ENCODE measurements around the gene IL1RAPL1. TPM values are rescaled to one million over a fixed set of nuclear protein-coding genes. Genes with fewer than 3 reads are reported as not detected.
A peak's percentile ranks its signal among the peaks of the same experiment; 100 is the strongest.

IL1RAPL1 gene
- total RNA-seq, 2 donors from 2014 or later, result 0.66 to 1.1 TPM

- Histone ChIP-seq H3K9ac (ENCODE audit: extremely low read depth, low read length, poor library complexity, severe bottlenecking) (no peak overlapping the region), H3K4me3 (ENCODE audit: low read length) (no peak overlapping the region), H3K4me1 (ENCODE audit: control insufficient read depth, insufficient read depth, low read length) (no peaks in the 10 kb centered on the region), H3K36me3 (ENCODE audit: control insufficient read depth, insufficient read depth, low read length) (no peaks in the 10 kb centered on the region), H3K9me3 (ENCODE audit: control insufficient read depth, low read length) (no peaks in the 10 kb centered on the region), H3K27ac (ENCODE audit: low read depth, low read length) (no peak overlapping the region), H3K27me3 (ENCODE audit: control insufficient read depth, insufficient read depth, low read length, poor library complexity, severe bottlenecking) (peaks cover 9% of the 10 kb centered on the region)
- 0% methylated on average over 2 of the region's 2 CpGs; no CpG with 5 or more reads in 1 of the 2 experiments for WGBS, 2 experiments (ENCODE audit: insufficient coverage in 1 of 2, insufficient read length in 1 of 2)
- no peak overlapping the region for H3K27ac Mint-ChIP-seq
- H3K36me3 Mint-ChIP-seq (ENCODE audit: low read depth), result no peaks in the 10 kb centered on the region
- peaks cover 6% of the 10 kb centered on the region for H3K4me1 Mint-ChIP-seq
- no peak overlapping the region for H3K4me3 Mint-ChIP-seq
- peak; percentile 62 for DNase-seq
- no peaks in the 10 kb centered on the region for H3K9me3 Mint-ChIP-seq
- peaks cover 96% of the 10 kb centered on the region for H3K27me3 Mint-ChIP-seq (ENCODE audit: insufficient read depth)
- no peak for TF ChIP-seq CTCF (conservative IDR thresholded peaks at IDR 0.05)
Measured at GRCh38 chrX:29225670-29226069, 638.4 kb downstream of the IL1RAPL1 start.

GRCh38 chrX:29229802-29230201, 642.6 kb downstream of the IL1RAPL1 start:
- H3K27me3 Mint-ChIP-seq (ENCODE audit: insufficient read depth), result peaks cover 80% of the 10 kb centered on the region
- peaks cover 11% of the 10 kb centered on the region for H3K4me1 Mint-ChIP-seq
- no peaks in the 10 kb centered on the region for H3K9me3 Mint-ChIP-seq
- H3K9ac ChIP-seq (ENCODE audit: extremely low read depth, low read length, poor library complexity, severe bottlenecking), result no peak overlapping the region
- H3K27ac ChIP-seq (ENCODE audit: low read depth, low read length), result no peak overlapping the region
- no peaks in the 10 kb centered on the region for H3K36me3 ChIP-seq (ENCODE audit: control insufficient read depth, insufficient read depth, low read length)
- no peaks in the 10 kb centered on the region for H3K9me3 ChIP-seq (ENCODE audit: control insufficient read depth, low read length)
- no peak for DNase-seq
- H3K4me1 ChIP-seq (ENCODE audit: control insufficient read depth, insufficient read depth, low read length), result no peaks in the 10 kb centered on the region
- H3K36me3 Mint-ChIP-seq (ENCODE audit: low read depth), result no peaks in the 10 kb centered on the region
- no peaks in the 10 kb centered on the region for H3K27me3 ChIP-seq (ENCODE audit: control insufficient read depth, insufficient read depth, low read length, poor library complexity, severe bottlenecking)
- WGBS, 2 experiments (ENCODE audit: insufficient coverage in 1 of 2, insufficient read length in 1 of 2), result 94% methylated on average over 2 of the region's 2 CpGs; no CpG with 5 or more reads in 1 of the 2 experiments
- TF ChIP-seq CTCF (conservative IDR thresholded peaks at IDR 0.05), result no peak
- H3K27ac Mint-ChIP-seq, result no peak overlapping the region
- H3K4me3 Mint-ChIP-seq, result no peak overlapping the region
- H3K4me3 ChIP-seq (ENCODE audit: low read length), result no peak overlapping the region

- peaks cover 76% of the 10 kb centered on the region for H3K27me3 Mint-ChIP-seq (ENCODE audit: insufficient read depth)
- Histone ChIP-seq H3K4me3 (ENCODE audit: low read length) (no peak overlapping the region), H3K9me3 (ENCODE audit: control insufficient read depth, low read length) (no peaks in the 10 kb centered on the region), H3K4me1 (ENCODE audit: control insufficient read depth, insufficient read depth, low read length) (no peaks in the 10 kb centered on the region), H3K36me3 (ENCODE audit: control insufficient read depth, insufficient read depth, low read length) (no peaks in the 10 kb centered on the region), H3K27ac (ENCODE audit: low read depth, low read length) (no peak overlapping the region), H3K27me3 (ENCODE audit: control insufficient read depth, insufficient read depth, low read length, poor library complexity, severe bottlenecking) (no peaks in the 10 kb centered on the region), H3K9ac (ENCODE audit: extremely low read depth, low read length, poor library complexity, severe bottlenecking) (no peak overlapping the region)
- H3K4me1 Mint-ChIP-seq, result peaks cover 5% of the 10 kb centered on the region
- no peaks in the 10 kb centered on the region for H3K36me3 Mint-ChIP-seq (ENCODE audit: low read depth)
- no peak for DNase-seq
- no peaks in the 10 kb centered on the region for H3K9me3 Mint-ChIP-seq
- H3K4me3 Mint-ChIP-seq, result no peak overlapping the region
- H3K27ac Mint-ChIP-seq, result no peak overlapping the region
- WGBS, 2 experiments (ENCODE audit: insufficient coverage in 1 of 2, insufficient read length in 1 of 2), result 43% methylated on average over 1 of the region's 2 CpGs; no CpG with 5 or more reads in 1 of the 2 experiments
- peak; percentile 69 for TF ChIP-seq CTCF (conservative IDR thresholded peaks at IDR 0.05)
Measured at GRCh38 chrX:29231800-29232199, 644.6 kb downstream of the IL1RAPL1 start.
